Right lobe of liver (tissue), 4 donors: ENCODE results near the gene NRIP1.

Source experiments
- CTCF ChIP-seq, 4 donors: fragments of 200-600 bp in 3 of 4; fragments of 450-650 bp in 1 of 4; IDR thresholded peaks; one replicate each; pipeline versions ENCODE4 v1.5.1 to v1.8.0; 2016 to 2022; ENCODE audit warnings: antibody characterized with exemption in 4 of 4, mild to moderate bottlenecking in 2 of 4
- POLR2A ChIP-seq: fragments of 450-650 bp; IDR thresholded peaks from one replicate; pipeline ENCODE4 v1.6.1; 2017; ENCODE audit warnings: antibody characterized with exemption, mild to moderate bottlenecking
- donor health status: DM: no; HTN: no; CAD: no.
- donor health status: DM: no; HTN: no; CAD: no.
- donor health status: DM: no; HTN: yes; CAD: no.

GRCh38 chr21:15057285-15057684 is 7.5 kb downstream of the NRIP1 start:
- TF ChIP-seq CTCF (IDR thresholded peaks at IDR 0.05) (no peak), POLR2A (no peak)
